ENCODE measurements around the gene PWWP2B. TPM values are rescaled to one million over a fixed set of nuclear protein-coding genes. Genes with fewer than 3 reads are reported as not detected.

Gene PWWP2B
- total and polyA plus RNA-seq, 2 of the 8 experiments (the other 6 are each of a cell fraction or from before 2014, with no cell fraction given), result 5.3 to 10.8 TPM

- Histone ChIP-seq H3K14ac (ENCODE audit: insufficient read length) (no peak overlapping the region), H2AFZ (ENCODE audit: low read length) (no peak overlapping the region), H3K4me1 (replicated peaks in 1 of 4; ENCODE audit: control insufficient read depth in 3 of 4, insufficient read depth in 4 of 4, low read length in 3 of 4) (0 out of 7 replicates have a peak, but pooled peaks cover 0 to 3% (median 0%) of the 10 kb centered on the region in 4 experiments), H3K4ac (replicated peaks; ENCODE audit: insufficient read length, low read depth, low read length) (no peak overlapping the region), H2BK120ac (replicated peaks; ENCODE audit: low read depth, low read length) (no peak overlapping the region), H4K5ac (ENCODE audit: insufficient read length, low read depth, low read length) (no peak overlapping the region), H4K20me1 (replicated peaks in 1 of 2; ENCODE audit: control insufficient read depth in 1 of 2, insufficient read depth in 2 of 2, low read length in 2 of 2) (no peaks in the 10 kb centered on the region), H3K79me1 (ENCODE audit: low read depth, low read length) (no peaks in the 10 kb centered on the region), H3K4me2 (ENCODE audit: insufficient read depth in 1 of 2, low read depth in 2 of 2, low read length in 2 of 2) (no peak overlapping the region), H2BK15ac (ENCODE audit: low read length) (no peak overlapping the region), H2BK12ac (ENCODE audit: low read depth, low read length) (no peak overlapping the region), H2BK20ac (ENCODE audit: low read length) (no peak overlapping the region), H3K56ac (replicated peaks; ENCODE audit: insufficient read length, low read depth, low read length) (no peak overlapping the region), H3K23me2 (ENCODE audit: low read depth, low read length) (no peaks in the 10 kb centered on the region), H4K91ac (replicated peaks; ENCODE audit: insufficient read length, low read length) (no peak overlapping the region), H2AK5ac (ENCODE audit: low read depth, low read length) (no peak overlapping the region), H3K27me3 (replicated peaks in 1 of 4; ENCODE audit: control insufficient read depth in 3 of 4, extremely low read depth in 1 of 4, insufficient read depth in 3 of 4, low read length in 3 of 4) (no peaks in the 10 kb centered on the region), H3K18ac (ENCODE audit: extremely low read depth, low read length) (no peak overlapping the region), H3K9me3 (ENCODE audit: insufficient read depth in 2 of 2, low read depth in 1 of 2, low read length in 1 of 2) (no peaks in the 10 kb centered on the region; a peak in 1 of 4 replicates), H3K9ac (replicated peaks in 1 of 4; ENCODE audit: extremely low read depth in 1 of 4, low read depth in 3 of 4, low read length in 3 of 4) (no peak overlapping the region), H2BK5ac (ENCODE audit: low read depth, low read length) (no peak overlapping the region), H3K79me2 (ENCODE audit: control insufficient read depth in 1 of 2, insufficient read depth in 2 of 2, low read length in 2 of 2) (no peaks in the 10 kb centered on the region), H4K8ac (ENCODE audit: extremely low read depth, insufficient read depth, low read length) (no peak overlapping the region), H3K23ac (ENCODE audit: insufficient read length) (no peak overlapping the region), H3K36me3 (ENCODE audit: control insufficient read depth in 2 of 4, insufficient read depth in 4 of 4, low read length in 3 of 4) (no peaks in the 10 kb centered on the region), H3K27ac (ENCODE audit: low read depth, low read length) (no peak overlapping the region), H3K4me3 (ENCODE audit: extremely low read depth in 1 of 4, insufficient read depth in 2 of 4, low read depth in 3 of 4, low read length in 4 of 4) (no peak overlapping the region)
- no peak for FAIRE-seq
- CTCF ChIA-PET (ENCODE audit: partially characterized antibody), result interaction anchor here (0.9 to 1.8 kb wide), 8 partner anchors 15 to 153 kb away, joined by 3 to 6 read pairs (median 3); no protein-coding TSS in a partner anchor
- TF ChIP-seq SAP30 (IDR thresholded peaks at IDR 0.05; ENCODE audit: insufficient read depth, insufficient replicate concordance, low read length) (no peak), RFX5 (IDR thresholded peaks at IDR 0.05; ENCODE audit: borderline replicate concordance, low read depth, low read length) (no peak), CBX5 (IDR thresholded peaks at IDR 0.05; ENCODE audit: low read depth, low read length) (no peak), CEBPB (IDR thresholded peaks at IDR 0.05; ENCODE audit: low read depth, low read length) (no peak), USF2 (IDR thresholded peaks at IDR 0.05; ENCODE audit: low read length) (no peak), CREB1 (IDR thresholded peaks at IDR 0.05) (no peak), GABPA (IDR thresholded peaks at IDR 0.05; ENCODE audit: borderline replicate concordance, insufficient read depth, low read length) (no peak), KDM5A (IDR thresholded peaks at IDR 0.05; ENCODE audit: low read length) (no peak), CTCF (IDR thresholded peaks at IDR 0.05; ENCODE audit: control extremely low read depth in 1 of 3, insufficient read depth in 1 of 3, low read depth in 1 of 3, low read length in 3 of 3) (no peak), YY1 (IDR thresholded peaks at IDR 0.05; ENCODE audit: low read depth, low read length) (no peak)
- no peak for DNase-seq (ENCODE audit: low read depth in 1 of 2, low spot score in 2 of 2)
- POLR2A ChIA-PET (ENCODE audit: partially characterized antibody), result no interaction called here
- WGBS, 2 experiments (ENCODE audit: extremely low coverage in 1 of 2, insufficient coverage in 1 of 2, insufficient read length in 1 of 2, insufficient replicate concordance in 2 of 2, low coverage in 1 of 2, low lambda C conversion rate in 2 of 2, missing lambda C conversion rate in 1 of 2), result 89% methylated on average over 12 of the region's 12 CpGs; no CpG with 5 or more reads in 1 of the 2 experiments
These were observed 40.3 kb upstream of the PWWP2B start for GRCh38 chr10:132356621-132357195.

All from H1 (cell line).